ENCODE data around the gene NFKBIA.
A peak's percentile ranks its signal among the peaks of the same experiment; 100 is the strongest.
"Not testable (repeated sequence)": the region's sequence is repeated elsewhere in the genome, so short reads cannot be mapped to it uniquely, and the experiment has no call there.

NFKBIA gene

DNA sequence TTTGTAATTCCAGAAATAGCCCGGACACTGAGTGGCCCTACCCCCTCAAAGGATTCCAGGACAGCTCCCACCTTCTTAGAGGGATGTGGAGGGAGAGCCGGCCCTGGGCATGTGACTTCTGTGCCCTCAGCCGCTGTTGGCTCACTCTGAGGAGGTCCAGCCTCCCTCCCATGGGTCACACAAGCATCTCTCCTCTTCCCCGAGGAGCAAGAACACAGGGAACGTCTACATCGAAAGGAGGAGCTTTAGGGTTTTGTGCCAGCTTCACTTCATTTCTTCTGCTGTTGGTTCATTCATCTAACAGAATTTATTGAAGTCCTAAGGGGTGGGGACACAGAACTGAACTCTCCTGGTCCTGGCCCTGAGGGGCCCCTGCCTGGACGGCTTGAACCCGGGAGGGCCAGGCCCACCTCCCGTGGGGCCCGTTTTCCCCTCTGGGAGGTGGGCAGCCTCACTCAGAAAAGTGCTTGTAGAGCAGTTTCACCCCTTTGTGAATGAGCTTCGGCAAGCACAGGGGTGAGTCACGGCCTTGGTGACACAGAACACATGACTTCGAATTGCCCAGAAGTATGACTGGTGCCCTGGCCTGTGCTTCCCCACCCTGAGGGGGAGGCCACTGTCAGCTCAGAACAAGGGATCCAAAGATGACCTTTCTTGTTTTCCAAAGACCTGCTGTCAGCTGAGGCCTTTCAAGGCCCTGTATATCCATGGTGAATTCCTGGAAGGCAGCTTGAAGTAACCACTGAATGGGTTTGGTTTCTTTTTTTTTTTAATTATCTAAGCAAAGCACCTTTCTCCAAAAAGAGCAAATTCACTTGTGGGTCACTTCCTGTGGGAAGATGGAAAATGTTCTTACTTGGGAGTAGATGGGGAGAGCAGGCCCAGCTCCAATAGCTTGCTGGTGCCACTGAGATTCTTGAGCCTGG, 39.2 kb downstream of the NFKBIA start:
- peak; percentile 87 for DNase-seq (ENCODE audit: low read depth)
- H3K4me3 ChIP-seq (ENCODE audit: low read length) = no peak overlapping the region
- TF ChIP-seq, protein P1, sequence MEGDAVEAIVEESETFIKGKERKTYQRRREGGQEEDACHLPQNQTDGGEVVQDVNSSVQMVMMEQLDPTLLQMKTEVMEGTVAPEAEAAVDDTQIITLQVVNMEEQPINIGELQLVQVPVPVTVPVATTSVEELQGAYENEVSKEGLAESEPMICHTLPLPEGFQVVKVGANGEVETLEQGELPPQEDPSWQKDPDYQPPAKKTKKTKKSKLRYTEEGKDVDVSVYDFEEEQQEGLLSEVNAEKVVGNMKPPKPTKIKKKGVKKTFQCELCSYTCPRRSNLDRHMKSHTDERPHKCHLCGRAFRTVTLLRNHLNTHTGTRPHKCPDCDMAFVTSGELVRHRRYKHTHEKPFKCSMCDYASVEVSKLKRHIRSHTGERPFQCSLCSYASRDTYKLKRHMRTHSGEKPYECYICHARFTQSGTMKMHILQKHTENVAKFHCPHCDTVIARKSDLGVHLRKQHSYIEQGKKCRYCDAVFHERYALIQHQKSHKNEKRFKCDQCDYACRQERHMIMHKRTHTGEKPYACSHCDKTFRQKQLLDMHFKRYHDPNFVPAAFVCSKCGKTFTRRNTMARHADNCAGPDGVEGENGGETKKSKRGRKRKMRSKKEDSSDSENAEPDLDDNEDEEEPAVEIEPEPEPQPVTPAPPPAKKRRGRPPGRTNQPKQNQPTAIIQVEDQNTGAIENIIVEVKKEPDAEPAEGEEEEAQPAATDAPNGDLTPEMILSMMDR (conservative IDR thresholded peaks at IDR 0.05; ENCODE audit: low read depth, low read length) = no peak

DNA sequence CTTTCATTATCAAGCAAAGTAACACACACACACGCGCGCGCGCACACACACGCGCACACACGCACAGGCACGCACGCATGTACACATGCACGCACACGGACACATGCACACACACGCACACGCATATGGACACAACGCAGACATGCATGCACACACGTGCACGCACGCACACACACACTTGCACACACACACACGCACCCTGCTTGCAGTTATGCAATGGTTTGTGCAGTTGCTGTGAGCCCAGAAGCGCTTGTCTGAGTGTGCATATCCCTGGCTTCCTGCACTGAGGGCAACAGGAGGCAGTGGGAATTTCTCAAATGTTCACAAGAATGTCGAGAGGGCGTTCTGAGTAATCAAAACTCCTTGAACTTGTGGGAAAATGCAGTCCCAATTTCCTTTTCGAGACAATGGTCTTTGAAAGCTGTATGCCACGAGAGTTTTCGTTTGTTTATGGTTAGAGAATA, 41.6 kb downstream of the NFKBIA start:
- no peak overlapping the region for H3K4me3 ChIP-seq (ENCODE audit: low read length)
- no peak for DNase-seq (ENCODE audit: low read depth)
- TF ChIP-seq, protein P1 (conservative IDR thresholded peaks at IDR 0.05; ENCODE audit: low read depth, low read length) = no peak

DNA sequence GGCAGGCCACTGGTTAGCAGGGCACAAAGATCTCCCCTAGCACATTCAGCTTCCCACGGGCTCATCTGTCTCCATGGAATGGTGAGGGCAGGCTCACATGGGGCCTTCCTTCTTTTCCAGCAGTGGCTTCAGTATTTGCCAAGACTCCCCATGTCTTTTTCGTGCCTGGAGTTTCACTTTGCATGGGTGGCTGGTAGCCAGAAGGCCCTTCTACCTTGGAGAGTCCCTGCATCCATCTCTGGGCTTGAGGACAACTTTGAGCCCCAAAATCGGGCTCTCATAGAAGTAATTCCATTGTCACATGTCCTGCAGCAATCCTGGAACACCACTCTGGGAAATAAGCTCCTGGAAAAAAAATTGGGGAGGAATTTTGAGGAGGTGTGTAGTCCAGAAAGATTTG, 42.1 kb downstream of the NFKBIA start:
- DNase-seq (ENCODE audit: low read depth) = no peak
- TF ChIP-seq, protein P1 (conservative IDR thresholded peaks at IDR 0.05; ENCODE audit: low read depth, low read length) = no peak

DNA sequence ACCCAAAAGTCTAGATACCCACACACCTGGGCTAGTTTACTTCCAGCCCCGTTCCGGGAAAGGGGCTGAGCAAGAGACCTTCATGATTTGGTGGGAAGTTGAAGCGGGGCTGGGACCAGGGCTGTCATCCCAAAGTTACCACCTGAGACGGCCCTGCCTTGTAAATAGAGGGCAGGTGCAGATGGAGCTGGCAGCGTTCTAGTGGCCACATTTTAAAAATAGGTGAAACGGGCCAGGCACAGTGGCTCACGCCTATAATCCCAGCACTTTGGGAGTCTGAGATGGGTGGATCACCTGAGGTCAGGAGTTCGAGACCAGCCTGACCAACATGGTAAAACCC, 43.4 kb downstream of the NFKBIA start:
- TF ChIP-seq, protein P1 (conservative IDR thresholded peaks at IDR 0.05; ENCODE audit: low read depth, low read length) = no peak
- no peak for DNase-seq (ENCODE audit: low read depth)
- no peak overlapping the region for H3K4me3 ChIP-seq (ENCODE audit: low read length)

More for the DNA sequence above, 42.1 kb downstream of the NFKBIA start:
- H3K4me3 ChIP-seq (ENCODE audit: low read length) = no peak overlapping the region

DNA sequence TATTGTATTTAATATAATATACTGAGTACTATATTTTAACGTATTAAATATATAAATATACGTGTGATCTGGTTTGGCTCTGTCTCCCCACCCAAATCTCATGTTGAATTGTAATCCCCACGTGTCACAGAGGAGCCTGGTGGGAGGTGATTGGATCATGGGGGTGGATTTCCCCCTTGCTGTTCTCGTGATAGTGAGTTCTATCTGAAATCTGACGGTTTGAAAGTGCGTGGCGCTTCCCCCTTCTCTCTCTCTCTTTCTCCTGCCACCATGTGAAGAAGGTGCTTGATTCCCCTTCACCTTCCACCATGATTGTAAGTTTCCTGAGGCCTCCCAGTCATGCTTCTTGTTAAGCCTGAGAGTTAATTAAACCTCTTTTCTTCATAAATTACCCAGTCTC, 44.9 kb downstream of the NFKBIA start:
- DNase-seq (ENCODE audit: low read depth); H3K4me3 ChIP-seq (ENCODE audit: low read length): not testable (repeated sequence)

DNA sequence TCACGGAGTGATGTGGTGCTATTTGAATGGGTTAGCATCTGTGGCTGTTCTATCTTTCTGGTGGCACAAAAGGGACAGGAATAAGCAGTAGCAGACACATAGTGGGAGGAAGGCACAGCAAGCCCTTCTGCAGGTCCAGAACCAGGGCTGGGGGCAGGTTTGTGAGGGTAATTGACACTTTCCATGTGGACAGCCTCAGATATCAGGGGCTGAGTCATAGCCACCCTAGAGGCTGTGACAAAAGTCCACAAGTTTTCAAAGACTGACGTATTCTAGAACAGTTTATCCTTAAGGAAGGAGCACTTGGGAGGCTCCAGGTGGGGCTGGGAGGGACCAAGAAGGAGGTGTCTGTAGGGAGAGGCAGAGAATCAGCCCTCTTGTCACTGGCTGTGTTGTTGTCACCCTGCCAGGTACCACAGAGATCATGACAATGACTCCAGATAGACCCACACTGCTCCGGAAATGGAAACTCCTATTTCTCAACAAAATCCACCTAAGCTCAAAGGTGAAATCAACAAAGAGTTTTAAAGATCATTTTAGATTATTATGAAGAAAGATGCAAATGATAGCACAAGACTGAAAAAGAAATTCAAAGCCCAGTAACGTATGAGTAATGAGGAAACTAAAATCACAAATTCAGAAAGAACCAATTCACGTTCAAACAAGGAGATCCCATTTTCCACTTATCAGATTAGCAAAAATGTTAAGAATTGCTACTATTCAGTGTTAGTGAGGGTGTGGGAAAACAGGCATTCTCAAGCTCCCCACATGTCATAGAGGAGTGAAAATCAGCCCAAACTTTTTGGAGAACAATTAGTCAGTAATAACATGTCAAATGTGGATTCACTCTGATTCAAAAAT, 48.3 kb downstream of the NFKBIA start:
- H3K4me3 ChIP-seq (ENCODE audit: low read length) = no peak overlapping the region
- no peak for DNase-seq (ENCODE audit: low read depth)
- TF ChIP-seq, protein P1 (conservative IDR thresholded peaks at IDR 0.05; ENCODE audit: low read depth, low read length) = no peak

DNA sequence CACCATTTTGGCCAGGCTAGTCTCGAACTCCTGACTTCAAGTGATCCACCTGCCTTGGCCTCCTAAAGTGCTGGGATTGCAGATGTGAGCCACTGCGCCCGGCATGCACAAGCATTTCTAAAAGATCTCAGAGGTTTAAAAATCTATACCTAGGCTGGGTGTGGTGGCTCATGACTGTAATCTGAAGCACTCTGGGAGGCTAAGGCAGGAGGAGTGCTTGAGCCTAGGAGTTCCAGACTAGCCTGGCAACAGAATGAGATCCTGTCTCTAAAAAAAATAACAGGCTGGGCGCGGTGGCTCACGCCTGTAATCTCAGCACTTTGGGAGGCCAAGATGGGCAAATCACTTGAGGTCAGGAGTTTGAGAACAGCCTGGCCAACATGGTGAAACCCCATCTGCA, 49.3 kb downstream of the NFKBIA start:
- H3K4me3 ChIP-seq (ENCODE audit: low read length); DNase-seq (ENCODE audit: low read depth): not testable (repeated sequence)
